Measurements from ENCODE around the gene TMEM43. TPM values are rescaled to one million over a fixed set of nuclear protein-coding genes. Genes with fewer than 3 reads are reported as not detected.

The TMEM43 gene
- polyA plus RNA-seq, 1 donor (not counting 4 experiments of a cell fraction or from before 2014, with no cell fraction given): 111 TPM

DNA sequence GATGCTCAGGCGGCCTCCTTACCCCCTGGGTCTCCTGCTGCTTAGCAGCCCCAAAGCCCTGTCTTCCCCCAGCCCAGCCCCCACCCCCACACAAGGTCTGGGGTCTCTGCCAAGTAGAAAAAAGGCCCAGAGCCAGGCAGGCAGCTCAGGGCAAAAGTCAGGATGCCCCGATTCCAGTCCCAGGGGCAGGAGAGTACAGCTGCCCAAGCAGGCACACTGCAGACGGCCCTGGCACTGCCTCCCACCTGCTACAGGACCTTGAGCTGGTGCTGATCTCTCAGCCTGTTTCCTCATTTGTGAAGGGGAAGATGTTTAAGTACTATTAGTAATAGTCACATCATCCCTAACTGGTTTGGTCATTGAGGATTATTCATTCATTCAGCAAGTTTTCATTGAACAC is 12.6 kb downstream of the TMEM43 start:
- H3K4me3 ChIP-seq (ENCODE audit: control insufficient read depth in 2 of 3, extremely low read depth in 1 of 3, insufficient read depth in 2 of 3, low read depth in 1 of 3, low read length in 3 of 3): no peak overlapping the region
- dilution Hi-C loops (cut with MboI; ENCODE audit: extremely low pct_ligation_motif_present, low sequenced_read_pairs): no loop called here
- H3K9me3 ChIP-seq (ENCODE audit: control insufficient read depth, low read depth, low read length): no peaks in the 10 kb centered on the region
- no peaks in the 10 kb centered on the region for H3K27me3 ChIP-seq (ENCODE audit: control insufficient read depth, extremely low read depth, insufficient read depth, low read length)
- H3K79me2 ChIP-seq (ENCODE audit: control insufficient read depth, insufficient read depth, low read length): peaks cover 3% of the 10 kb centered on the region
- H4K20me1 ChIP-seq (ENCODE audit: control insufficient read depth, extremely low read depth, insufficient read depth, low read length): no peaks in the 10 kb centered on the region
- H3K9ac ChIP-seq (ENCODE audit: control insufficient read depth, extremely low read depth, insufficient read depth, low read length): no peak overlapping the region
- peak overlapping the region; percentile 47 for H3K27ac ChIP-seq (ENCODE audit: control insufficient read depth, insufficient read depth, low read length)
- no peaks in the 10 kb centered on the region for H3K9me1 ChIP-seq (ENCODE audit: control insufficient read depth, extremely low read depth, insufficient read depth, low read length)
- no peak overlapping the region for H3K4me2 ChIP-seq (ENCODE audit: control insufficient read depth, extremely low read depth, insufficient read depth, low read depth, low read length)
- FAIRE-seq: no peak
- H3K4me1 ChIP-seq (ENCODE audit: control insufficient read depth, extremely low read depth, insufficient read depth, low read length): peaks cover 49% of the 10 kb centered on the region
- H2AFZ ChIP-seq (ENCODE audit: control insufficient read depth, low read length): no peak overlapping the region
- no peak for DNase-seq (ENCODE audit: low read depth, low spot score)
- peaks cover 45 to 75% of the 10 kb centered on the region in 2 experiments for H3K36me3 ChIP-seq (ENCODE audit: control insufficient read depth in 2 of 2, extremely low read depth in 1 of 2, insufficient read depth in 2 of 2, low read length in 2 of 2)
- TF ChIP-seq EZH2 (IDR thresholded peaks at IDR 0.05; ENCODE audit: low read length): no peak

DNA sequence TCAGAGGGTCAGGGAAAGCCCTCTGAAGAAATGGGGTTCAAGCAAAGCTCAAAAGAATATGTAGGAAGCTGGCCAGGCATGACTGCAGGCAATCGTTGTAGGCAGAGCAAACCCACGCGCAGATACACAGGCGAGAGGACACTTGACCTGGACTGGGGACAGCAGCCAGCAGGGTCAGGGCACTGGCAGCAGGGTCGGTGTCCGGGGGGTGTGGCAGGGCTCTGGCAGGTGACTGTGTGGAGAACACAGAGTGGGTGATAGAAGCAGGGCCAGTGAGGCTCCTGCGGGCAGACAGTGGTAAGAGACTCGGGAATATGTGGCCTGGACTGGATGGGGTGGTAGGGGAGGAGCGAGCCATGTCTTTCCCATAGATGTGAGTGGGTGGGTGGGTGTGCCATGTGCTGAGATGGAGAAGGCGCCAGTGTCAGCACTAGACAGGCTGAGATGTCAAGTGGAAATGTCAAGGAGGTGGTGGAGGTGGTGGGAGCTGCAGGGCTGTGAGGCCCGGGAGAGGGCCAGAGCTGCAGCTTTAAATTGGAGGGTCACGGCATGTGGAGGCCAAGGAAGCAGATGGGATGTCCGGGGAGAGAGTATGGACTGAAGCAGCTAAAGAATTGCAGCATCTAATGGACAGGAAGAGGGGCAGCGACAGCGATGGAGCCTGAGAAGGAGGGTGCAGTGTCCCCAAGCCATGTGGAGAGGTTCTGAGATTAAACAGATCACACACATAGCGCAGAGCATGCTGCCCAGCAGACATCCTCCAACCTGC is 13.4 kb downstream of the TMEM43 start:
- peaks cover 49% of the 10 kb centered on the region for H3K4me1 ChIP-seq (ENCODE audit: control insufficient read depth, extremely low read depth, insufficient read depth, low read length)
- dilution Hi-C loops (cut with MboI; ENCODE audit: extremely low pct_ligation_motif_present, low sequenced_read_pairs): no loop called here
- H2AFZ ChIP-seq (ENCODE audit: control insufficient read depth, low read length): no peak overlapping the region
- H3K4me3 ChIP-seq (ENCODE audit: control insufficient read depth in 2 of 3, extremely low read depth in 1 of 3, insufficient read depth in 2 of 3, low read depth in 1 of 3, low read length in 3 of 3): no peak overlapping the region
- peaks cover 41 to 69% of the 10 kb centered on the region in 2 experiments for H3K36me3 ChIP-seq (ENCODE audit: control insufficient read depth in 2 of 2, extremely low read depth in 1 of 2, insufficient read depth in 2 of 2, low read length in 2 of 2)
- no peaks in the 10 kb centered on the region for H3K9me3 ChIP-seq (ENCODE audit: control insufficient read depth, low read depth, low read length)
- H3K4me2 ChIP-seq (ENCODE audit: control insufficient read depth, extremely low read depth, insufficient read depth, low read depth, low read length): no peak overlapping the region
- TF ChIP-seq, protein P1, sequence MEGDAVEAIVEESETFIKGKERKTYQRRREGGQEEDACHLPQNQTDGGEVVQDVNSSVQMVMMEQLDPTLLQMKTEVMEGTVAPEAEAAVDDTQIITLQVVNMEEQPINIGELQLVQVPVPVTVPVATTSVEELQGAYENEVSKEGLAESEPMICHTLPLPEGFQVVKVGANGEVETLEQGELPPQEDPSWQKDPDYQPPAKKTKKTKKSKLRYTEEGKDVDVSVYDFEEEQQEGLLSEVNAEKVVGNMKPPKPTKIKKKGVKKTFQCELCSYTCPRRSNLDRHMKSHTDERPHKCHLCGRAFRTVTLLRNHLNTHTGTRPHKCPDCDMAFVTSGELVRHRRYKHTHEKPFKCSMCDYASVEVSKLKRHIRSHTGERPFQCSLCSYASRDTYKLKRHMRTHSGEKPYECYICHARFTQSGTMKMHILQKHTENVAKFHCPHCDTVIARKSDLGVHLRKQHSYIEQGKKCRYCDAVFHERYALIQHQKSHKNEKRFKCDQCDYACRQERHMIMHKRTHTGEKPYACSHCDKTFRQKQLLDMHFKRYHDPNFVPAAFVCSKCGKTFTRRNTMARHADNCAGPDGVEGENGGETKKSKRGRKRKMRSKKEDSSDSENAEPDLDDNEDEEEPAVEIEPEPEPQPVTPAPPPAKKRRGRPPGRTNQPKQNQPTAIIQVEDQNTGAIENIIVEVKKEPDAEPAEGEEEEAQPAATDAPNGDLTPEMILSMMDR (optimal IDR thresholded peaks at IDR 0.05 in 1 of 3, IDR thresholded peaks at IDR 0.05 in 1 of 3, conservative IDR thresholded peaks at IDR 0.05 in 1 of 3; ENCODE audit: extremely low read depth in 1 of 3, insufficient read depth in 2 of 3, low read length in 3 of 3): no peak
- TF ChIP-seq EZH2 (IDR thresholded peaks at IDR 0.05; ENCODE audit: low read length): no peak
- H3K79me2 ChIP-seq (ENCODE audit: control insufficient read depth, insufficient read depth, low read length): peaks cover 3% of the 10 kb centered on the region
- H3K9me1 ChIP-seq (ENCODE audit: control insufficient read depth, extremely low read depth, insufficient read depth, low read length): no peaks in the 10 kb centered on the region
- H3K27me3 ChIP-seq (ENCODE audit: control insufficient read depth, extremely low read depth, insufficient read depth, low read length): no peaks in the 10 kb centered on the region
- no peak overlapping the region for H3K9ac ChIP-seq (ENCODE audit: control insufficient read depth, extremely low read depth, insufficient read depth, low read length)
- H3K27ac ChIP-seq (ENCODE audit: control insufficient read depth, insufficient read depth, low read length): no peak overlapping the region
- H4K20me1 ChIP-seq (ENCODE audit: control insufficient read depth, extremely low read depth, insufficient read depth, low read length): no peaks in the 10 kb centered on the region
- FAIRE-seq: no peak
- no peak for DNase-seq (ENCODE audit: low read depth, low spot score)

Data from keratinocyte (primary cell).